OCI-LY3 (cell line): ENCODE data around the gene ACTR3.

Experiments used
- H2AFZ ChIP-seq: fragments of 200-600, 300-600 bp; shearing (Covaris generic); 2 replicates; pipeline ENCODE4 v1.6.0; 2014; ENCODE audit warnings: antibody characterized with exemption, low read depth, low read length
- H3K27ac ChIP-seq: fragments of 200-600, 300-600 bp; sonication (generic); 2 replicates; pipeline ENCODE4 v1.5.1; 2014; ENCODE audit warnings: mild to moderate bottlenecking, low read length, moderate library complexity, mixed read lengths
- H3K27me3 ChIP-seq: fragments of 200-600, 300-600 bp; sonication (generic); 2 replicates; pipeline ENCODE4 v1.6.1; 2014; ENCODE audit warnings: low read depth, low read length, mixed read lengths
- H3K36me3 ChIP-seq: fragments of 200-600, 300-600 bp; sonication (generic); replicated peaks from 2 replicates; pipeline ENCODE3; 2014; ENCODE audit warnings: low read depth, low read length, mixed read lengths
- H3K4me1 ChIP-seq: fragments of 300-600, 200-600 bp; sonication (generic); 2 replicates; pipeline ENCODE4 v1.6.1; 2014; ENCODE audit warnings: low read length, mixed read lengths
- H3K4me2 ChIP-seq: fragments of 200-600, 300-600 bp; sonication (generic); 2 replicates; pipeline ENCODE4 v1.6.1; 2014; ENCODE audit warnings: low read length, mixed read lengths
- H3K4me3 ChIP-seq: fragments of 300-600, 200-600 bp; sonication (generic); 2 replicates; pipeline ENCODE4 v1.5.1; 2014; ENCODE audit warnings: antibody characterized with exemption, mild to moderate bottlenecking, low read length, moderate library complexity
- H3K79me2 ChIP-seq: fragments of 300-600, 200-600 bp; shearing (Covaris generic); 2 replicates; pipeline ENCODE4 v1.6.1; 2014; ENCODE audit warnings: mild to moderate bottlenecking, low read length, mixed read lengths
- H3K9ac ChIP-seq: fragments of 300-600, 200-600 bp; shearing (Covaris generic); 2 replicates; pipeline ENCODE4 v1.6.0; 2014; ENCODE audit warnings: mild to moderate bottlenecking, low read length, moderate library complexity
- H3K9me3 ChIP-seq: fragments of 200-600, 300-600 bp; shearing (Covaris generic); 2 replicates; pipeline ENCODE4 v1.6.1; 2014; ENCODE audit warnings: low read length, mixed read lengths; ENCODE audit not compliant: insufficient read depth
- H4K20me1 ChIP-seq: fragments of 200-600, 300-600 bp; sonication (generic); 2 replicates; pipeline ENCODE4 v1.6.1; 2016; ENCODE audit warnings: low read length, mixed read lengths; ENCODE audit not compliant: insufficient read depth
- EZH2phosphoT487 ChIP-seq: fragments of 200-600 bp; shearing (Covaris generic); IDR thresholded peaks from 2 replicates; pipeline ENCODE4 v1.6.1; 2018; ENCODE audit warnings: antibody characterized with exemption, mixed run types, low read depth
- TF ChIP-seq, protein P1 (sequence below): fragments of 200-600, 300-600 bp; sonication (generic); IDR thresholded peaks from 2 replicates; pipeline ENCODE4 v1.5.1; 2014; ENCODE audit warnings: antibody characterized with exemption, low read length, low read depth

Gene ACTR3

DNA sequence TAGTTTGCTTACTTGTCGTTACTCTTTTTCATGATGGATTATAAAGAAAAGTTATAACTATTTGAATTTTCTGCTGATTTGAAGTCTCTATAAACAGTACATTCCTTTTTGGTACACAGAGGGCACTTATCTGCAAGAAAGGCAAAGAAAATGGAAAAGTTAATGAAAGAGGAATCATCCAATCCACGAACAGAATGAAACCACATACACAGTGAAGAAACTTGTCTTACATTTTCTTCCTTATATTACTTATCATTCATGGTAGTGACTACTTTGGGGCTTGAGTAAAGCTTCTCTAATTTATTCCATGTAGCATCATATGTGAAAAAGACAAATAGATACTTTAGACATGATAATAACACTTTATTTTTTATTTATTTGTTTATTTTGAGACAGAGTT is 14.8 kb upstream of the ACTR3 start:
- Histone ChIP-seq H3K9me3 (no peaks in the 10 kb centered on the region), H2AFZ (no peak overlapping the region), H3K79me2 (no peaks in the 10 kb centered on the region), H3K27ac (no peak overlapping the region), H3K4me3 (no peak overlapping the region), H3K4me2 (no peak overlapping the region), H3K27me3 (no peaks in the 10 kb centered on the region), H3K9ac (no peak overlapping the region), H4K20me1 (no peaks in the 10 kb centered on the region), H3K4me1 (no peaks in the 10 kb centered on the region), H3K36me3 (peaks cover 7% of the 10 kb centered on the region)
- TF ChIP-seq, protein P1, sequence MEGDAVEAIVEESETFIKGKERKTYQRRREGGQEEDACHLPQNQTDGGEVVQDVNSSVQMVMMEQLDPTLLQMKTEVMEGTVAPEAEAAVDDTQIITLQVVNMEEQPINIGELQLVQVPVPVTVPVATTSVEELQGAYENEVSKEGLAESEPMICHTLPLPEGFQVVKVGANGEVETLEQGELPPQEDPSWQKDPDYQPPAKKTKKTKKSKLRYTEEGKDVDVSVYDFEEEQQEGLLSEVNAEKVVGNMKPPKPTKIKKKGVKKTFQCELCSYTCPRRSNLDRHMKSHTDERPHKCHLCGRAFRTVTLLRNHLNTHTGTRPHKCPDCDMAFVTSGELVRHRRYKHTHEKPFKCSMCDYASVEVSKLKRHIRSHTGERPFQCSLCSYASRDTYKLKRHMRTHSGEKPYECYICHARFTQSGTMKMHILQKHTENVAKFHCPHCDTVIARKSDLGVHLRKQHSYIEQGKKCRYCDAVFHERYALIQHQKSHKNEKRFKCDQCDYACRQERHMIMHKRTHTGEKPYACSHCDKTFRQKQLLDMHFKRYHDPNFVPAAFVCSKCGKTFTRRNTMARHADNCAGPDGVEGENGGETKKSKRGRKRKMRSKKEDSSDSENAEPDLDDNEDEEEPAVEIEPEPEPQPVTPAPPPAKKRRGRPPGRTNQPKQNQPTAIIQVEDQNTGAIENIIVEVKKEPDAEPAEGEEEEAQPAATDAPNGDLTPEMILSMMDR = no peak
- no peak for TF ChIP-seq EZH2phosphoT487

DNA sequence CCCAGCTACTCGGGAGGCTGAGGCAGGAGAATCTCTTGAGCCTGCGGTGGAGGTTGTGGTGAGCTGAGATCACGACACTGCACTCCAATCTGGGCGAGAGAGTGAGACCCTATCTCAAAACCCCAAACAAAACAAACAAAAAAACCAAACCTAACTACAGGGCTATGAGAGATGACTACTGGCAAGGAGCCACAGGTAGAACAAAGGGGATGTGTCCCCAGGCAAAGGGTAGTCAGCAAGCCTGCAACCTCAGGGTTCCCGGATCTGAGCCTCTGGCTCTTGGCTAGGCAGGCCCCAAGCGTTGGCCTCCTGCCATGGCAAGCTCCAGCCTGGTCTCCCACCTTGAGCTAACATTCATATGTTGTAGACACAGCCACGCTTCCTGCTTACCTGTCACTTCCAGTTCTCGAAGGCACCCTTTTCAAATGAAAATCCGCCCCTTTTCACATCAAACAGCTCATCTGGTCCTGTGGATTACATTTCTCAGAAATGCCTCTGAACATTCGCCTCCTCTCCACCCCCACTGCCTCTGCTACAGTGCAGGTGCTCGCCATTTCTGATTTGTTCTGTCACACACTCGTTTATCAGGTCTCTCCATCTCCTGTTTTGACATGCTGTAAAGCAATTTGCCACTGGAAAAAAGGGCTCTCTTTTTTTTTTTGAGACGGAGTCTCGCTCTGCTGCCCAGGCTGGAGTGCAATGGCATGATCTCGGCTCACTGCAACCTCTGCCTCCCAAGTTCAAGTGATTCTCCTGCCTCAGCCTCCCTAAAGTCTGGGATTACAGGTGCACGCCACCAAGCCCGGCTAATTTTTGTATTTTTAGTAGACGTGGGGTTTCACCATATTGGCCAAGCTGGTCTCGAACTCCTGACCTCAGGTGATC is 13.1 kb upstream of the ACTR3 start:
- Histone ChIP-seq H3K27ac (no peak overlapping the region), H3K4me1 (no peaks in the 10 kb centered on the region), H3K36me3 (peaks cover 7% of the 10 kb centered on the region), H2AFZ (no peak overlapping the region), H3K79me2 (no peaks in the 10 kb centered on the region), H3K27me3 (no peaks in the 10 kb centered on the region), H4K20me1 (no peaks in the 10 kb centered on the region), H3K9me3 (no peaks in the 10 kb centered on the region), H3K4me2 (no peak overlapping the region), H3K9ac (no peak overlapping the region), H3K4me3 (no peak overlapping the region)
- TF ChIP-seq, protein P1 = no peak
- no peak for TF ChIP-seq EZH2phosphoT487

DNA sequence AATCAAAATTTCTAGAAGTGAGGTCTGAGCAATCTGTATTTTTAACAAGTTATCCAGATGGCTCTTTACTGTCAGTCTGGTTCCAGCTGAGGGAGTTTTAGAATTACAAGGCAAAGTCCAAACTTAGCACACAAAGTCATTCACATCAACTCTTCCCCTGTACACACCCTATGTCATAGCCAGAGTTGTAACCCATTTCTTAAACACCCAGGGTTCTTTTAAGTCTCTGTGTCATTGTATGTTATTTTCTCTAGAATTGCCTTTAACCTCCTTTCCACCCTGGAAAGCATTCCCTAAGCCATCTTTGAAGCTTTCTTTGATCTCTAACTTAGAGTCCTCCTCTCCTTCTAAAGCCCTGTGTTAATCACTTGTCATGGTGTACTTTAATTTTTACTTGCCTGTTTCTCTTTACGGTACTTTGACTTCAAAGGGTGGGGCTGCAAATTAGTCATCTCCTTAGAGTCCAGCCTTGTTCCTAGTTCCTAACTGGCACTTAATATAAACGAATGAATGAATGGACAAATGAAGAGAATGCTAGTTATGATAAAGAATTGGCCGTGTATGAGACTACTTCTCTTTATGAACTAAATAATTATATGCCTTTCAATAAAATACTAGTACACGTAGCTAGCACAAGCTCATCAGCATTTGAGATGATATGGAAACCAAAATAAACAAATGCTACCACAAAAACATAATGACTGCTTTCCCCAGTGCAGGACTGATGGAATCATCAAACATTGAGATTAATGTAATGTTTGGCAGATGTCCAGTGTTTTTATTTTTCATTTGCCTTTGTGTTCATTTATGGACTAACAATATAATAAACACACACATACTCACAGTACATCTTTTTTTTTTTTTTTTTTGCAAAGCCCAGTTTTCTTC is 11.9 kb upstream of the ACTR3 start:
- Histone ChIP-seq H4K20me1 (no peaks in the 10 kb centered on the region), H3K27ac (no peak overlapping the region), H2AFZ (no peak overlapping the region), H3K4me1 (no peaks in the 10 kb centered on the region), H3K4me3 (no peak overlapping the region), H3K9ac (no peak overlapping the region), H3K9me3 (no peaks in the 10 kb centered on the region), H3K36me3 (peaks cover 13% of the 10 kb centered on the region), H3K79me2 (no peaks in the 10 kb centered on the region), H3K27me3 (no peaks in the 10 kb centered on the region), H3K4me2 (no peak overlapping the region)
- TF ChIP-seq EZH2phosphoT487 = no peak
- TF ChIP-seq, protein P1 = no peak

DNA sequence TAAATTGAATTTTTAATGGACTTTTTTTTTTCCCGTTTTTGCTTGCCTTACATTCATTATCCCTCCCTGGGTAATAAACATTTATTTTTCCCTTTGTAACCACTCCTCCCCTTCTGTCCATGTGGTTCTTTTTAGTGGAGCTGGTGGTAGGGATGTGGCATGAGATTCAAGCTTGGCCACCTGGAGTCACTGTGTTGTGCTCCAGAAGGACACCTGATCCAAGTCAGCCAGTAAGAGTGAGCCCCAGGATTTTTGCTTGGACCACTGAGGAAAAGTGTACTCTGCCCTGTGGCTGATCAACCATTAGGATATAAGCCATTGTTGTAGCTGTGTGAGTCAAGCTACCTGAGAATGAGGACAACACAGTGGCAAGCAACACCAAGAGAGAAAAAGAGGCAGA is 11.1 kb upstream of the ACTR3 start:
- no peak overlapping the region for H3K9ac ChIP-seq
- peaks cover 15% of the 10 kb centered on the region for H3K36me3 ChIP-seq
- TF ChIP-seq, protein P1 = no peak
- TF ChIP-seq EZH2phosphoT487 = no peak
- no peaks in the 10 kb centered on the region for H3K4me1 ChIP-seq
- H2AFZ ChIP-seq = no peak overlapping the region
- no peaks in the 10 kb centered on the region for H4K20me1 ChIP-seq
- H3K27ac ChIP-seq = no peak overlapping the region
- no peak overlapping the region for H3K4me3 ChIP-seq
- no peak overlapping the region for H3K4me2 ChIP-seq
- no peaks in the 10 kb centered on the region for H3K27me3 ChIP-seq
- H3K9me3 ChIP-seq = no peaks in the 10 kb centered on the region
- no peaks in the 10 kb centered on the region for H3K79me2 ChIP-seq
